Measurements from ENCODE around the gene BEND5.

BEND5 gene

GRCh38 chr1:48740621-48741020, 36.1 kb downstream of the BEND5 start:
- H3K79me2 ChIP-seq (ENCODE audit: control insufficient read depth, insufficient read depth, low read length): no peaks in the 10 kb centered on the region
- no peak overlapping the region for H3K18ac ChIP-seq (ENCODE audit: low read length)
- no peak overlapping the region for H3K56ac ChIP-seq (ENCODE audit: low read length)
- H4K5ac ChIP-seq (ENCODE audit: low read length): no peak overlapping the region
- no peak overlapping the region for H2BK120ac ChIP-seq (ENCODE audit: low read depth, low read length)
- no peak overlapping the region for H4K8ac ChIP-seq (ENCODE audit: low read depth, low read length)
- no peak overlapping the region for H3K4ac ChIP-seq (ENCODE audit: low read depth, low read length)
- no peaks in the 10 kb centered on the region for H3K36me3 ChIP-seq (ENCODE audit: control insufficient read depth, insufficient read depth, low read length)
- H2BK5ac ChIP-seq (ENCODE audit: low read length): no peak overlapping the region
- no peaks in the 10 kb centered on the region for H3K4me1 ChIP-seq (ENCODE audit: control insufficient read depth, low read depth, low read length)
- no peak overlapping the region for H2AK5ac ChIP-seq (ENCODE audit: low read length)
- no peak overlapping the region for H3K23ac ChIP-seq (ENCODE audit: low read length)
- no peak overlapping the region for H3K4me3 ChIP-seq (ENCODE audit: low read length)
- H3K27me3 ChIP-seq (ENCODE audit: insufficient read depth, low read length, poor library complexity): no peaks in the 10 kb centered on the region
- H3K27ac ChIP-seq (ENCODE audit: low read depth, low read length): no peak overlapping the region
- no CpG with 5 or more reads among the region's 3 CpGs for WGBS (ENCODE audit: extremely low coverage, insufficient coverage, low lambda C conversion rate)
- no peak overlapping the region for H3K4me2 ChIP-seq (ENCODE audit: low read length)
- no peak overlapping the region for H3K9ac ChIP-seq (ENCODE audit: low read length)
- H3K79me1 ChIP-seq (ENCODE audit: low read length): no peaks in the 10 kb centered on the region
- H2BK15ac ChIP-seq (replicated peaks; ENCODE audit: low read depth): no peak overlapping the region
- DNase-seq: no peak

DNA sequence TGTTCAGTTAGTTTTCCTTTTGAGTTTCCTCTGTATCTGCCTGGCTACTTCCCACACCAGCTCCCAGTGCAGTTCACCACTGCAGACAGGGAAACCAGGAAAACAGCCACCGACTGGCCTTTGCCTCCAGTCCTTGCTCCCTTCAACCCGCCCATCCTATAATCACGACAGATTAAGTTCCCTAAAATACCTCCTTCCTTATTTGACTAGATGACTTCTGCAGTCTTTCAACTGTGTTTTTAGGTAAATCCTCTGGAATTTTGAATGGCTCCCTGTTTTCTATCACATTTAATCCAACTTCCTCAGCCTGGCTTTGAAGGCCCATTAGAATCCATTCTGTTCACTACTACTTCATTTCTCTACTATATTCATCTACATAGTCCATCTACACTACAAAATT, 37.6 kb downstream of the BEND5 start:
- no peaks in the 10 kb centered on the region for H3K27me3 ChIP-seq (ENCODE audit: insufficient read depth, low read length, poor library complexity)
- no peak for DNase-seq
- H3K4me2 ChIP-seq (ENCODE audit: low read length): no peak overlapping the region
- H2BK5ac ChIP-seq (ENCODE audit: low read length): no peak overlapping the region
- H3K4me1 ChIP-seq (ENCODE audit: control insufficient read depth, low read depth, low read length): no peaks in the 10 kb centered on the region
- no peak overlapping the region for H4K8ac ChIP-seq (ENCODE audit: low read depth, low read length)
- H3K23ac ChIP-seq (ENCODE audit: low read length): no peak overlapping the region
- no peak overlapping the region for H2BK15ac ChIP-seq (replicated peaks; ENCODE audit: low read depth)
- no peak overlapping the region for H2BK120ac ChIP-seq (ENCODE audit: low read depth, low read length)
- no peak overlapping the region for H4K5ac ChIP-seq (ENCODE audit: low read length)
- H3K36me3 ChIP-seq (ENCODE audit: control insufficient read depth, insufficient read depth, low read length): no peaks in the 10 kb centered on the region
- no peak overlapping the region for H3K56ac ChIP-seq (ENCODE audit: low read length)
- no peak overlapping the region for H3K27ac ChIP-seq (ENCODE audit: low read depth, low read length)
- H3K79me2 ChIP-seq (ENCODE audit: control insufficient read depth, insufficient read depth, low read length): no peaks in the 10 kb centered on the region
- H3K18ac ChIP-seq (ENCODE audit: low read length): no peak overlapping the region
- no CpG with 5 or more reads among the region's 3 CpGs for WGBS (ENCODE audit: extremely low coverage, insufficient coverage, low lambda C conversion rate)
- no peak overlapping the region for H2AK5ac ChIP-seq (ENCODE audit: low read length)
- no peaks in the 10 kb centered on the region for H3K79me1 ChIP-seq (ENCODE audit: low read length)
- H3K9ac ChIP-seq (ENCODE audit: low read length): no peak overlapping the region
- no peak overlapping the region for H3K4me3 ChIP-seq (ENCODE audit: low read length)
- H3K4ac ChIP-seq (ENCODE audit: low read depth, low read length): no peak overlapping the region

- no peak overlapping the region for H2AK5ac ChIP-seq (ENCODE audit: low read length)
- H3K79me2 ChIP-seq (ENCODE audit: control insufficient read depth, insufficient read depth, low read length): no peaks in the 10 kb centered on the region
- no peak overlapping the region for H3K4me3 ChIP-seq (ENCODE audit: low read length)
- H3K79me1 ChIP-seq (ENCODE audit: low read length): no peaks in the 10 kb centered on the region
- no peak overlapping the region for H2BK15ac ChIP-seq (replicated peaks; ENCODE audit: low read depth)
- no CpG with 5 or more reads among the region's 4 CpGs for WGBS (ENCODE audit: extremely low coverage, insufficient coverage, low lambda C conversion rate)
- H4K5ac ChIP-seq (ENCODE audit: low read length): no peak overlapping the region
- H2BK5ac ChIP-seq (ENCODE audit: low read length): no peak overlapping the region
- H3K4ac ChIP-seq (ENCODE audit: low read depth, low read length): no peak overlapping the region
- H3K23ac ChIP-seq (ENCODE audit: low read length): no peak overlapping the region
- DNase-seq: no peak
- H3K18ac ChIP-seq (ENCODE audit: low read length): no peak overlapping the region
- H4K8ac ChIP-seq (ENCODE audit: low read depth, low read length): no peak overlapping the region
- H3K56ac ChIP-seq (ENCODE audit: low read length): no peak overlapping the region
- H3K36me3 ChIP-seq (ENCODE audit: control insufficient read depth, insufficient read depth, low read length): no peaks in the 10 kb centered on the region
- H2BK120ac ChIP-seq (ENCODE audit: low read depth, low read length): no peak overlapping the region
- H3K27me3 ChIP-seq (ENCODE audit: insufficient read depth, low read length, poor library complexity): no peaks in the 10 kb centered on the region
- no peak overlapping the region for H3K9ac ChIP-seq (ENCODE audit: low read length)
- H3K4me1 ChIP-seq (ENCODE audit: control insufficient read depth, low read depth, low read length): no peaks in the 10 kb centered on the region
- no peak overlapping the region for H3K27ac ChIP-seq (ENCODE audit: low read depth, low read length)
- H3K4me2 ChIP-seq (ENCODE audit: low read length): no peak overlapping the region
These were observed 38.3 kb downstream of the BEND5 start for GRCh38 chr1:48738356-48738755.

DNA sequence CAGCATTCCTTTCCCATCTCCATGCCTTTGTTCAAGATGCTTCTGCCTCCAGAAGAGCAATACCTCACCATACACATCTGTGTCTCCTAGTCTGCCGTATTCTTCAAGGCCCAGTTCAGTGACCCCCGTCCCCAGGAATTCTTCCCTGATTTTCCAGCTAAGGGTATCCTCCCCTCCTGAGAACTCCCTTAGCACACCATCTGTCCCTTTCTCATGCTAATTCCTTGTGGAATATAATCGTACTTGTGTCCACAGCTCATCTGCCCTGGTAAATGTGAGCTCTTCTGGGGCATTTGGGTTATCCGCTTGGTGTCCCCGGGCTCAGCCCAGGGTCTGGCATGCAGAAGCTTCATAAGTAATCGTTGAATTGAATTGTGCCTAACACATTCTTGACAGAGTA, 40.9 kb downstream of the BEND5 start:
- Histone ChIP-seq H3K27ac (ENCODE audit: low read depth, low read length) (no peak overlapping the region), H2AK5ac (ENCODE audit: low read length) (no peak overlapping the region), H2BK15ac (replicated peaks; ENCODE audit: low read depth) (no peak overlapping the region), H2BK120ac (ENCODE audit: low read depth, low read length) (no peak overlapping the region), H3K27me3 (ENCODE audit: insufficient read depth, low read length, poor library complexity) (no peaks in the 10 kb centered on the region), H3K4me1 (ENCODE audit: control insufficient read depth, low read depth, low read length) (no peaks in the 10 kb centered on the region), H3K36me3 (ENCODE audit: control insufficient read depth, insufficient read depth, low read length) (no peaks in the 10 kb centered on the region), H3K4ac (ENCODE audit: low read depth, low read length) (no peak overlapping the region), H3K9ac (ENCODE audit: low read length) (no peak overlapping the region), H3K56ac (ENCODE audit: low read length) (no peak overlapping the region), H3K79me2 (ENCODE audit: control insufficient read depth, insufficient read depth, low read length) (no peaks in the 10 kb centered on the region), H3K4me3 (ENCODE audit: low read length) (no peak overlapping the region), H2BK5ac (ENCODE audit: low read length) (no peak overlapping the region), H3K79me1 (ENCODE audit: low read length) (no peaks in the 10 kb centered on the region), H3K18ac (ENCODE audit: low read length) (no peak overlapping the region), H3K4me2 (ENCODE audit: low read length) (no peak overlapping the region), H4K5ac (ENCODE audit: low read length) (no peak overlapping the region), H3K23ac (ENCODE audit: low read length) (no peak overlapping the region), H4K8ac (ENCODE audit: low read depth, low read length) (no peak overlapping the region)
- DNase-seq: no peak
- WGBS (ENCODE audit: extremely low coverage, insufficient coverage, low lambda C conversion rate): no CpG with 5 or more reads among the region's 6 CpGs

DNA sequence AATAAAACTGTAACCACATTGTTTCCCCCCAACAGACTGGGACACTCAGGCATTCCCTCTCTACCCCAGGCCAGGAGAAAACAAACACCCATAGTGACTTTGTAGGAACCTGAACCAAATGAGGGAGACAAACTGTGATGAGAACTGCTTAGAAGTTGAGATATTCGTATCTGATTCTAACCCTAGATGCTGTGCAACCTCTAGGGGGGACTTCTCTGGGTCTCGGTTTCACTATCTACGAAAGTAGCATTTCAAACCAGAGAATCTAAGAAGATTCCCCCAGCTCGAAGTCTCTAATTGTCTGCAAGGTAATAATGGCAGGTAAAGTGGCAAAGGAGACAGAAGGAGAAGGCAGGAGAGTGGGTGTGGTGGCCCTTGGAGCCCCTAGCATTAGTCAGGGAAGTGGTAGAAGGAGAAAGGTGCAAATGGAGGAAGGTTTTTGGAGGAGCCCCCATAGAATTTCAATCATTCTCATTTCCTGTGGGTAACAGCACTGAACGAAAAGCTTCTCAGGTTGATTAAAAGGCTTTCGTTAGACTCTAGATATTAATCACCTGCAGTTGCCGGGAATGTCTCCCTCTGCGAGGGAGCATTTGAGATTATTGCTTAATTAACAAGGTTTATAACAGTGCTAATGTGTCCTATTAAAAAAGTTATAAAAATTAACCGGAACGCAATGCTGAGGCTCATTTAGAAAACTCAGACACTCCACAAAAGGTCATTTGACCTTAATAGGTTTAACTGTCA, 46.4 kb downstream of the BEND5 start:
- no peak overlapping the region for H3K4ac ChIP-seq (ENCODE audit: low read depth, low read length)
- no peak overlapping the region for H3K4me3 ChIP-seq (ENCODE audit: low read length)
- H2BK15ac ChIP-seq (replicated peaks; ENCODE audit: low read depth): no peak overlapping the region
- no peak overlapping the region for H3K56ac ChIP-seq (ENCODE audit: low read length)
- H3K4me1 ChIP-seq (ENCODE audit: control insufficient read depth, low read depth, low read length): no peaks in the 10 kb centered on the region
- no peak overlapping the region for H3K23ac ChIP-seq (ENCODE audit: low read length)
- no peaks in the 10 kb centered on the region for H3K27me3 ChIP-seq (ENCODE audit: insufficient read depth, low read length, poor library complexity)
- no peak overlapping the region for H4K8ac ChIP-seq (ENCODE audit: low read depth, low read length)
- H3K4me2 ChIP-seq (ENCODE audit: low read length): no peak overlapping the region
- H3K79me2 ChIP-seq (ENCODE audit: control insufficient read depth, insufficient read depth, low read length): no peaks in the 10 kb centered on the region
- H2BK120ac ChIP-seq (ENCODE audit: low read depth, low read length): no peak overlapping the region
- no peak overlapping the region for H2AK5ac ChIP-seq (ENCODE audit: low read length)
- H4K5ac ChIP-seq (ENCODE audit: low read length): no peak overlapping the region
- WGBS (ENCODE audit: extremely low coverage, insufficient coverage, low lambda C conversion rate): no CpG with 5 or more reads among the region's 10 CpGs
- no peak overlapping the region for H3K9ac ChIP-seq (ENCODE audit: low read length)
- no peak for DNase-seq
- H2BK5ac ChIP-seq (ENCODE audit: low read length): no peak overlapping the region
- no peak overlapping the region for H3K18ac ChIP-seq (ENCODE audit: low read length)
- H3K27ac ChIP-seq (ENCODE audit: low read depth, low read length): no peak overlapping the region
- no peaks in the 10 kb centered on the region for H3K79me1 ChIP-seq (ENCODE audit: low read length)
- no peaks in the 10 kb centered on the region for H3K36me3 ChIP-seq (ENCODE audit: control insufficient read depth, insufficient read depth, low read length)

GRCh38 chr1:48728584-48728983, 48.1 kb downstream of the BEND5 start:
- Histone ChIP-seq H3K79me2 (ENCODE audit: control insufficient read depth, insufficient read depth, low read length) (no peaks in the 10 kb centered on the region), H4K8ac (ENCODE audit: low read depth, low read length) (no peak overlapping the region)

More at GRCh38 chr1:48728584-48728983, 48.1 kb downstream of the BEND5 start:
- H3K79me1 ChIP-seq (ENCODE audit: low read length): no peaks in the 10 kb centered on the region
- no peak for DNase-seq
- no peak overlapping the region for H2AK5ac ChIP-seq (ENCODE audit: low read length)
- no peak overlapping the region for H3K4me3 ChIP-seq (ENCODE audit: low read length)
- no peaks in the 10 kb centered on the region for H3K36me3 ChIP-seq (ENCODE audit: control insufficient read depth, insufficient read depth, low read length)
- H3K23ac ChIP-seq (ENCODE audit: low read length): no peak overlapping the region
- no peaks in the 10 kb centered on the region for H3K27me3 ChIP-seq (ENCODE audit: insufficient read depth, low read length, poor library complexity)
- H3K4me2 ChIP-seq (ENCODE audit: low read length): no peak overlapping the region
- H2BK15ac ChIP-seq (replicated peaks; ENCODE audit: low read depth): no peak overlapping the region
- no peak overlapping the region for H2BK5ac ChIP-seq (ENCODE audit: low read length)
- H2BK120ac ChIP-seq (ENCODE audit: low read depth, low read length): no peak overlapping the region
- no peak overlapping the region for H3K56ac ChIP-seq (ENCODE audit: low read length)
- no peaks in the 10 kb centered on the region for H3K4me1 ChIP-seq (ENCODE audit: control insufficient read depth, low read depth, low read length)
- no CpG with 5 or more reads among the region's 2 CpGs for whole genome bisulfite sequencing (ENCODE audit: extremely low coverage, insufficient coverage, low lambda C conversion rate)
- no peak overlapping the region for H4K5ac ChIP-seq (ENCODE audit: low read length)
- no peak overlapping the region for H3K4ac ChIP-seq (ENCODE audit: low read depth, low read length)
- H3K9ac ChIP-seq (ENCODE audit: low read length): no peak overlapping the region
- H3K18ac ChIP-seq (ENCODE audit: low read length): no peak overlapping the region
- no peak overlapping the region for H3K27ac ChIP-seq (ENCODE audit: low read depth, low read length)

Measured in mesendoderm (in vitro differentiated cells).